GM12878 (cell line): ENCODE measurements around the gene ATP12A. TPM values are rescaled to one million over a fixed set of nuclear protein-coding genes. Genes with fewer than 3 reads are reported as not detected.
A peak's percentile ranks its signal among the peaks of the same experiment; 100 is the strongest.

Experiments used
- ATAC-seq: fragments of 200-7000 bp; cut with Tn5 transposase; 3 replicates; pipeline ENCODE4 v1.9.1; 2020; ENCODE audit warnings: mild to moderate bottlenecking, moderate library complexity
- Bru-seq: library from RNA; stranded (reverse); fragments of 400-500 nt; gene quantifications from one replicate; lab custom pipeline; 2021; lab: Mats Ljungman, UMichigan
- BruChase-seq, 2 experiments: library from RNA; stranded (reverse); fragments of 400-500 nt; gene quantifications; one replicate each; lab custom pipeline; 2021; lab: Mats Ljungman, UMichigan
- BruUV-seq: library from RNA; stranded (reverse); fragments of 400-500 nt; replicated peaks from 2 replicates; lab custom pipeline; 2021; lab: Mats Ljungman, UMichigan
- CTCF ChIA-PET: fragments of 300-600 bp; sonication (Branson Sonifier 250); formaldehyde crosslinking; extraction: SDS; loops from one replicate; lab custom pipeline; 2021; ENCODE audit warnings: inconsistent platforms; lab: Yijun Ruan, JAX
- POLR2A ChIA-PET: fragments of 350-600 bp; formaldehyde crosslinking; extraction: SDS; loops from one replicate; lab custom pipeline; 2021; ENCODE audit warnings: inconsistent platforms; lab: Charles Lee
- RAD21 ChIA-PET: fragments of 300-600 bp; sonication (Branson Sonifier 250); formaldehyde crosslinking; loops from one replicate; lab custom pipeline; 2023; ENCODE audit warnings: antibody characterized with exemption; ENCODE audit not compliant: unreplicated experiment; lab: Charles Lee
- SMC1A ChIA-PET: fragments of 300-600 bp; sonication (Branson Sonifier 250); formaldehyde crosslinking; loops from one replicate; lab custom pipeline; 2023; ENCODE audit not compliant: unreplicated experiment, uncharacterized antibody; lab: Charles Lee
- DNase-seq: peaks from one replicate; pipeline ENCODE4 v3.0.0-alpha.2; 2011; ENCODE audit warnings: low read depth, low spot score
- FAIRE-seq: peaks from 3 replicates; lab custom pipeline; 2011; peaks lifted over from hg19 to GRCh38; lab: Jason Lieb, UNC
- H2AFZ ChIP-seq: 2 replicates; pipeline ENCODE4 v1.6.0; 2011; ENCODE audit warnings: low read depth, low read length, control low read depth; ENCODE audit not compliant: control insufficient read depth
- H3K27ac ChIP-seq: 2 replicates; pipeline ENCODE4 v1.5.1; 2011; ENCODE audit warnings: control low read depth; ENCODE audit not compliant: control insufficient read depth, insufficient read depth
- H3K27me3 ChIP-seq, 2 experiments: replicated peaks in 1 of 2; 2 replicates each; pipeline versions ENCODE4 v1.6.0 to v1.6.1; 2011; ENCODE audit warnings: low read length in 1 of 2; ENCODE audit not compliant: control insufficient read depth in 2 of 2, insufficient read depth in 2 of 2
- H3K36me3 ChIP-seq, 2 experiments: 2 replicates each; pipeline ENCODE4 v1.5.1; 2011; ENCODE audit warnings: low read length in 1 of 2; ENCODE audit not compliant: control insufficient read depth in 2 of 2, insufficient read depth in 2 of 2
- H3K4me1 ChIP-seq: 2 replicates; pipeline ENCODE4 v1.6.1; 2011; ENCODE audit warnings: mild to moderate bottlenecking, low read length, moderate library complexity, mixed read lengths; ENCODE audit not compliant: control insufficient read depth, insufficient read depth
- H3K4me2 ChIP-seq: 2 replicates; pipeline ENCODE4 v1.6.0; 2011; ENCODE audit warnings: control low read depth; ENCODE audit not compliant: control insufficient read depth, insufficient read depth
- H3K4me3 ChIP-seq: fragments of 200-600 bp; sonication (generic); 2 replicates; pipeline ENCODE4 v1.5.1; 2016
- H3K79me2 ChIP-seq: 2 replicates; pipeline ENCODE4 v1.6.0; 2011; ENCODE audit warnings: low read length; ENCODE audit not compliant: control insufficient read depth, insufficient read depth
- H3K9ac ChIP-seq: 2 replicates; pipeline ENCODE4 v1.8.0; 2011; ENCODE audit warnings: low read length, control low read depth, mixed read lengths; ENCODE audit not compliant: control insufficient read depth, insufficient read depth
- H3K9me3 ChIP-seq: replicated peaks from 3 replicates; pipeline ENCODE4 v1.5.1; 2011; ENCODE audit warnings: mild to moderate bottlenecking, low read length; ENCODE audit not compliant: control insufficient read depth, insufficient read depth
- H4K20me1 ChIP-seq: 2 replicates; pipeline ENCODE4 v1.6.0; 2011; ENCODE audit not compliant: control insufficient read depth, insufficient read depth
- HDAC6 ChIP-seq: fragments of 200-600 bp; sonication (generic); IDR thresholded peaks from one replicate; pipeline ENCODE4 v1.8.0; 2017; ENCODE audit warnings: antibody characterized with exemption; ENCODE audit not compliant: unreplicated experiment
- SIN3A ChIP-seq: IDR thresholded peaks from 2 replicates; pipeline ENCODE4 v1.6.1; 2012; ENCODE audit warnings: low read depth, low read length, improper control_type of control experiment
- TAF1 ChIP-seq: IDR thresholded peaks from 2 replicates; pipeline ENCODE4 v1.6.1; 2011; ENCODE audit warnings: mild to moderate bottlenecking, low read depth, low read length, borderline replicate concordance
- WGBS: methylation state at CpG from one replicate; pipeline ENCODE4 v1.1.6; 2016; ENCODE audit warnings: low lambda C conversion rate; ENCODE audit not compliant: insufficient replicate concordance, insufficient coverage; ENCODE audit errors: missing lambda C conversion rate; 5-methylcytosine and 5-hydroxymethylcytosine counted together
- in situ Hi-C: fragments of 300-500 bp; cut with MboI; formaldehyde crosslinking; loops from 9 replicates; pipeline ENCODE4 v1.14.3; 2018; ENCODE audit warnings: mixed read lengths
- intact Hi-C: fragments of 100-400 bp; cut with micrococcal nuclease; formaldehyde crosslinking; loops from one replicate; pipeline ENCODE4 v1.14.2; 2022; ENCODE audit not compliant: unreplicated experiment
- long read RNA-seq, 2 experiments: library from polyadenylated mRNA; unstranded; transcript quantifications; one replicate each; pipeline ENCODE4 v2.0.0, GENCODE V29; 2019 to 2020
- polyA minus RNA-seq, 3 experiments: library from RNA; depleted of rRNA, polyadenylated mRNA; stranded (reverse); fragments of >200 nt; gene quantifications; 2 replicates each; pipeline ENCODE4 v1.2.3, GENCODE V29; 2011
- polyA plus RNA-seq, 11 experiments: library from polyadenylated mRNA; depleted of rRNA in 4 of 11; unstranded in 6 of 11; stranded (reverse) in 5 of 11; fragments of >200 nt; fragmentation: Nextera tagmentation in 4 of 11; fragmentation: Illumina TruSeq in 1 of 11; extraction: Ambion mirVana in 4 of 11; extraction: Trizol in 1 of 11; gene quantifications; 1 replicate in 1 of 11; 2 replicates in 10 of 11; pipeline versions ENCODE4 v1.2.1 to v1.2.3, GENCODE V29; 2011 to 2016; ENCODE audit warnings: inconsistent platforms in 2 of 11, missing spikeins in 2 of 11, low read depth in 1 of 11
- total RNA-seq, 4 experiments: library from RNA; depleted of rRNA in 3 of 4; stranded (reverse); fragments of >200 nt in 3 of 4; fragmentation: Illumina TruSeq in 1 of 4; extraction: Trizol in 1 of 4; gene quantifications; 2 replicates each; pipeline versions ENCODE4 v1.2.1 to v1.2.3, GENCODE V29; 2013 to 2021
- TF ChIP-seq, protein P1 (sequence below), 3 experiments: IDR thresholded peaks in 2 of 3; conservative IDR thresholded peaks in 1 of 3; 2 replicates each; pipeline ENCODE4 v1.5.1; 2011; ENCODE audit warnings: low read depth in 3 of 3, low read length in 3 of 3, mild to moderate bottlenecking in 3 of 3, control low read depth in 2 of 3, moderate library complexity in 2 of 3, inconsistent platforms in 1 of 3, mixed read lengths in 1 of 3; ENCODE audit not compliant: control insufficient read depth in 2 of 3, insufficient read depth in 1 of 3; ENCODE audit errors: extremely low read depth in 1 of 3

The ATP12A gene
- total RNA-seq (2013; cell fraction: nucleolus; rRNA removed) = 0.10 TPM in 1 of 2 replicates, not detected in the other
- total RNA-seq (2014; rRNA removed) (0.06 TPM in 1 of 2 replicates, not detected in the other), total RNA-seq (2014; rRNA removed; fragmentation: Illumina TruSeq; extraction: Trizol) (0.05 TPM in 1 of 2 replicates, not detected in the other), total RNA-seq (2021) (not detected in 2 replicates), polyA plus RNA-seq (2011; rRNA removed) (not detected in 2 replicates), polyA plus RNA-seq (2014; fragmentation: Illumina TruSeq; extraction: Trizol) (0.03 and 0.06 TPM in 2 replicates), polyA plus RNA-seq (2014; fragmentation: Nextera tagmentation; extraction: Ambion mirVana) (under 1 TPM; 0.02 to 0.08 TPM), polyA plus RNA-seq (2014; rRNA removed) (not detected in 2 replicates), polyA plus RNA-seq (2016; fragmentation: Nextera tagmentation; extraction: Ambion mirVana) (not detected), polyA minus RNA-seq (2011; rRNA and poly(A)+ RNA removed) (not detected in 2 replicates), Bru-seq, nascent RNA (percentile 3 among the genes with signal in this experiment), BruChase-seq, experiment 1, labeled RNA remaining after a 6-hour chase (percentile 3 among the genes with signal in this experiment), BruChase-seq, experiment 2, labeled RNA remaining after a 2-hour chase (percentile 3 among the genes with signal in this experiment)
- polyA plus RNA-seq (2011; ENCODE audit: low read depth) = not detected
- polyA plus RNA-seq (2011; cell fraction: cytosol; rRNA removed) = 0.01 TPM in 1 of 2 replicates, not detected in the other
- polyA plus RNA-seq (2011; cell fraction: nucleus; rRNA removed) = not detected in 2 replicates
- polyA plus RNA-seq (2012) = 0.03 TPM in 1 of 2 replicates, not detected in the other
- not detected in 2 replicates for polyA minus RNA-seq (2011; cell fraction: cytosol; rRNA and poly(A)+ RNA removed)
- not detected in 2 replicates for polyA minus RNA-seq (2011; cell fraction: nucleus; rRNA and poly(A)+ RNA removed)
- long read RNA-seq, experiment 1 = 0 reads
- long read RNA-seq, experiment 2 = 0 reads

GRCh38 chr13:24680258-24680920 lies at the start of gene ATP12A:
Gene ATP12A (plus strand): TSS chr13:24680408. CDS start chr13:24680744, 336 bp downstream.
- RAD21 ChIA-PET = interaction anchor here (1.5 kb wide), 1 partner anchor 111 kb away, joined by 3 read pairs; no protein-coding TSS in a partner anchor
- peaks cover 3 to 4% of the 10 kb centered on the region in 2 experiments; a peak in 3 of 4 replicates for H3K27me3 ChIP-seq
- no peak within 1 kb of the TSS for H3K9ac ChIP-seq
- H3K9me3 ChIP-seq = no peaks in the 10 kb centered on the region
- H3K79me2 ChIP-seq = no peaks in the 10 kb centered on the region
- FAIRE-seq (no peak), DNase-seq (no peak), ATAC-seq (peak; percentile 52)
- CTCF ChIA-PET = interaction anchor here (2.6 kb wide), 1 partner anchor 45 kb away, joined by 6 read pairs; no protein-coding TSS in a partner anchor
- intact Hi-C loops (no loop called here), in situ Hi-C loops (no loop called here)
- WGBS = 6% methylated on average over 64 of the region's 75 CpGs
- no peaks in the 10 kb centered on the region for H4K20me1 ChIP-seq
- no peaks in the 10 kb centered on the region for H3K36me3 ChIP-seq
- no TSS peak for BruUV-seq
- H3K27ac ChIP-seq = no peak within 1 kb of the TSS
- H3K4me3 ChIP-seq = peak within 1 kb of the TSS; percentile 46; the same call in 1 of the 2 replicates
- peak within 1 kb of the TSS; percentile 82 for H3K4me2 ChIP-seq
- POLR2A ChIA-PET = no interaction called here
- H3K4me1 ChIP-seq = peaks cover 23% of the 10 kb centered on the region
- peak within 1 kb of the TSS; percentile 29 for H2AFZ ChIP-seq
- SMC1A ChIA-PET = no interaction called here
- TF ChIP-seq SIN3A (no peak), TAF1 (no peak), HDAC6 (peak; percentile 45)
- TF ChIP-seq, protein P1, sequence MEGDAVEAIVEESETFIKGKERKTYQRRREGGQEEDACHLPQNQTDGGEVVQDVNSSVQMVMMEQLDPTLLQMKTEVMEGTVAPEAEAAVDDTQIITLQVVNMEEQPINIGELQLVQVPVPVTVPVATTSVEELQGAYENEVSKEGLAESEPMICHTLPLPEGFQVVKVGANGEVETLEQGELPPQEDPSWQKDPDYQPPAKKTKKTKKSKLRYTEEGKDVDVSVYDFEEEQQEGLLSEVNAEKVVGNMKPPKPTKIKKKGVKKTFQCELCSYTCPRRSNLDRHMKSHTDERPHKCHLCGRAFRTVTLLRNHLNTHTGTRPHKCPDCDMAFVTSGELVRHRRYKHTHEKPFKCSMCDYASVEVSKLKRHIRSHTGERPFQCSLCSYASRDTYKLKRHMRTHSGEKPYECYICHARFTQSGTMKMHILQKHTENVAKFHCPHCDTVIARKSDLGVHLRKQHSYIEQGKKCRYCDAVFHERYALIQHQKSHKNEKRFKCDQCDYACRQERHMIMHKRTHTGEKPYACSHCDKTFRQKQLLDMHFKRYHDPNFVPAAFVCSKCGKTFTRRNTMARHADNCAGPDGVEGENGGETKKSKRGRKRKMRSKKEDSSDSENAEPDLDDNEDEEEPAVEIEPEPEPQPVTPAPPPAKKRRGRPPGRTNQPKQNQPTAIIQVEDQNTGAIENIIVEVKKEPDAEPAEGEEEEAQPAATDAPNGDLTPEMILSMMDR (IDR thresholded peaks at IDR 0.05 in 2 of 3, conservative IDR thresholded peaks at IDR 0.05 in 1 of 3; ENCODE audit: control insufficient read depth in 2 of 3, extremely low read depth in 1 of 3, insufficient read depth in 1 of 3, low read depth in 3 of 3, low read length in 3 of 3) = 0 out of 6 replicates have a peak, but pooled peaks of 1 of the 3 experiments have one; percentile 5
